Measurements from ENCODE around the gene LYST. TPM values are rescaled to one million over a fixed set of nuclear protein-coding genes. Genes with fewer than 3 reads are reported as not detected.

LYST gene
- total and polyA plus RNA-seq, 2 of the 8 experiments (the other 6 are each of a cell fraction or from before 2014, with no cell fraction given), result 0.29 to 0.58 TPM

GRCh38 chr1:235851939-235852338, 14.8 kb downstream of the LYST start (continued):
- TF ChIP-seq CHD7 (IDR thresholded peaks at IDR 0.05; ENCODE audit: insufficient replicate concordance, low read length), result no peak
- no peak for TF ChIP-seq RFX5 (IDR thresholded peaks at IDR 0.05; ENCODE audit: borderline replicate concordance, low read depth, low read length)
- TF ChIP-seq JUND (IDR thresholded peaks at IDR 0.05; ENCODE audit: low read length), result no peak
- no peak for TF ChIP-seq TAF1 (IDR thresholded peaks at IDR 0.05; ENCODE audit: low read depth, low read length)
- TF ChIP-seq SRF (IDR thresholded peaks at IDR 0.05; ENCODE audit: low read depth, low read length), result no peak
- no peak for TF ChIP-seq MAX (IDR thresholded peaks at IDR 0.05)
- TF ChIP-seq JUN (IDR thresholded peaks at IDR 0.05; ENCODE audit: low read depth, low read length), result no peak
- no peak for TF ChIP-seq ATF3 (IDR thresholded peaks at IDR 0.05; ENCODE audit: insufficient read depth, low read depth, low read length)
- TF ChIP-seq MAFK (IDR thresholded peaks at IDR 0.05; ENCODE audit: low read depth, low read length), result no peak
- TF ChIP-seq RXRA (IDR thresholded peaks at IDR 0.05; ENCODE audit: insufficient read depth, low read depth, low read length), result no peak
- no peak for TF ChIP-seq SUZ12 (IDR thresholded peaks at IDR 0.05; ENCODE audit: low read length)
- no peak for TF ChIP-seq BCL11A (IDR thresholded peaks at IDR 0.05; ENCODE audit: low read depth in 2 of 2, low read length in 2 of 2)

Data from H1 (cell line).